SIG-M5 treated with dmso at 0.1 percent for 504 hours (cell line): Measurements from ENCODE around the gene COG4.
"Not testable (repeated sequence)": the region's sequence is repeated elsewhere in the genome, so short reads cannot be mapped to it uniquely, and the experiment has no call there.

ENCODE experiments used
- DNase-seq: peaks from one replicate; lab custom pipeline; 2025; ENCODE audit not compliant: unreplicated experiment; lab: John Stamatoyannopoulos, UW

COG4 gene

GRCh38 chr16:70457446-70458166, 65.7 kb downstream of the COG4 start:
- DNase-seq = no peak

GRCh38 chr16:70455910-70456309, 67.4 kb downstream of the COG4 start:
- DNase-seq = no peak

GRCh38 chr16:70454222-70455034, 68.9 kb downstream of the COG4 start, which contains the start of gene FCSK:
Gene FCSK, plus strand, starts transcription at chr16:70454595. Its CDS starts 8,596 bp downstream, at chr16:70463191.
- DNase-seq = peak; percentile 36

- no peak for DNase-seq
These were observed 69.5 kb downstream of the COG4 start for GRCh38 chr16:70453892-70454221.

GRCh38 chr16:70453117-70453891, 70.0 kb downstream of the COG4 start:
- no peak for DNase-seq

GRCh38 chr16:70451004-70451340, 72.4 kb downstream of the COG4 start:
- not testable (repeated sequence) for DNase-seq

GRCh38 chr16:70450142-70451003, 73.0 kb downstream of the COG4 start:
- not testable (repeated sequence) for DNase-seq

GRCh38 chr16:70448075-70448474, 75.3 kb downstream of the COG4 start:
- DNase-seq = no peak

- no peak for DNase-seq
These were observed 78.9 kb downstream of the COG4 start for GRCh38 chr16:70444249-70445063.

- DNase-seq = no peak
These were observed 81.0 kb downstream of the COG4 start for GRCh38 chr16:70442344-70442743.

GRCh38 chr16:70441406-70441990, 81.9 kb downstream of the COG4 start:
- no peak for DNase-seq

- DNase-seq = no peak
These were observed 83.2 kb downstream of the COG4 start for GRCh38 chr16:70440009-70440692.

GRCh38 chr16:70438969-70439862, 84.1 kb downstream of the COG4 start, which contains the start of gene ST3GAL2:
Gene ST3GAL2, minus strand, starts transcription at chr16:70439100. Its CDS starts 40,570 bp downstream, at chr16:70398530.
- DNase-seq = peak; percentile 86

GRCh38 chr16:70438585-70438968, 84.8 kb downstream of the COG4 start:
- DNase-seq = no peak

GRCh38 chr16:70437582-70438557, 85.5 kb downstream of the COG4 start:
- DNase-seq = no peak

- no peak for DNase-seq
These were observed 86.3 kb downstream of the COG4 start for GRCh38 chr16:70437017-70437581.
